GM12891 (cell line): ENCODE results near the gene RGS7.
"Not testable (repeated sequence)": the region's sequence is repeated elsewhere in the genome, so short reads cannot be mapped to it uniquely, and the experiment has no call there.

Experiments used
- DNase-seq: peaks from one replicate; pipeline ENCODE4 v3.0.0; 2011; ENCODE audit warnings: low spot score; ENCODE audit not compliant: insufficient read length
- FAIRE-seq: peaks from 2 replicates; lab custom pipeline; 2011; peaks lifted over from hg19 to GRCh38; lab: Jason Lieb, UNC
- PAX5 ChIP-seq: IDR thresholded peaks from 2 replicates; pipeline ENCODE4 v1.6.1; 2011; ENCODE audit warnings: low read length, moderate library complexity, mild to moderate bottlenecking; ENCODE audit not compliant: insufficient read depth, severe bottlenecking
- POLR2A ChIP-seq: IDR thresholded peaks from 2 replicates; pipeline ENCODE4 v1.6.1; 2011; ENCODE audit warnings: low read depth, low read length, control low read depth
- POLR2AphosphoS5 ChIP-seq: IDR thresholded peaks from 2 replicates; pipeline ENCODE4 v1.6.1; 2011; ENCODE audit warnings: low read depth, low read length, control low read depth
- POU2F2 ChIP-seq: IDR thresholded peaks from 2 replicates; pipeline ENCODE4 v1.6.1; 2011; ENCODE audit warnings: low read depth, mild to moderate bottlenecking, control low read depth, low read length, moderate library complexity
- SPI1 ChIP-seq: IDR thresholded peaks from 2 replicates; pipeline ENCODE4 v1.6.1; 2011; ENCODE audit warnings: low read depth, low read length, control low read depth
- TAF1 ChIP-seq: IDR thresholded peaks from 2 replicates; pipeline ENCODE4 v1.6.1; 2011; ENCODE audit warnings: low read depth, low read length, control low read depth

The RGS7 gene

GRCh38 chr1:241157435-241157834 is 199.6 kb downstream of the RGS7 start:
- FAIRE-seq (no peak), DNase-seq (no peak)
- TF ChIP-seq PAX5 = no peak
- no peak for TF ChIP-seq POU2F2
- TF ChIP-seq POLR2AphosphoS5 = no peak
- TF ChIP-seq POLR2A = no peak
- no peak for TF ChIP-seq SPI1
- TF ChIP-seq TAF1 = no peak

DNA sequence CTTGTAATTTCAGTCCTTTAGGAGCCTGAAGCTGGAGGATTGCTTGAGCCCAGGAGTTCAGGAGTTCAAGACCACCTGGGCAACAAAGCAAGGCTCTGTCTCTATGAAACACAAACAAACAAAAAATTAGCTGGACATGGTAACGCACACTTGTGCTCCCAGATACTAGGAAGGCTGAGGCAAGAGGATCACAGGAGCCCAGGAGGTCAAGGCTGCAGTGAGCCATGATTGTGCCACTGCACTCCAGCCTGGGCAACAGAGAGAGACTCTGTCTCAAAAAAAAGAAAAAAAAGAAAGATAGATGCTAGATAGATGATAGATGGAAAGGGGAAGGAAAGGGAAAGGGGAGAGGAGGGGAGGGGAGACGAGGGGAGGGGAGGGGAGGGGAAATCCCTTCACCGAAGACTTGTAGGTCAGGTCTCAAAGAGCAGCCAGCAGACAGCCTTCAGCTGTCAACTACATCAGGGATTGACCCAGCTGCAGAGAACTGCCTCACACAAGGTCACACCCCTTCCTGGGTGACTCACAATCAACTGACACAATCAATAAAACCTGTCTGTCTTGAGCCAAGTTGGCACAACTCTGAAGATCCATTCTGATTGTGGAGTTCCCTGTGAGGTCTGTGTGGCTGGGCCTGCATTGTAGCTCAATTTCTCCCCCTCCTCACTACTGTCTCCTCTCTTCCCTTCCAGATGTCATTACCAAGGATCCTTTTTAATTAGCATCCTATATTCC is 200.6 kb downstream of the RGS7 start:
- no peak for TF ChIP-seq PAX5
- no peak for DNase-seq
- no peak for FAIRE-seq

GRCh38 chr1:241145881-241146280 is 211.1 kb downstream of the RGS7 start:
- no peak for TF ChIP-seq PAX5
- DNase-seq = no peak
- no peak for FAIRE-seq

DNA sequence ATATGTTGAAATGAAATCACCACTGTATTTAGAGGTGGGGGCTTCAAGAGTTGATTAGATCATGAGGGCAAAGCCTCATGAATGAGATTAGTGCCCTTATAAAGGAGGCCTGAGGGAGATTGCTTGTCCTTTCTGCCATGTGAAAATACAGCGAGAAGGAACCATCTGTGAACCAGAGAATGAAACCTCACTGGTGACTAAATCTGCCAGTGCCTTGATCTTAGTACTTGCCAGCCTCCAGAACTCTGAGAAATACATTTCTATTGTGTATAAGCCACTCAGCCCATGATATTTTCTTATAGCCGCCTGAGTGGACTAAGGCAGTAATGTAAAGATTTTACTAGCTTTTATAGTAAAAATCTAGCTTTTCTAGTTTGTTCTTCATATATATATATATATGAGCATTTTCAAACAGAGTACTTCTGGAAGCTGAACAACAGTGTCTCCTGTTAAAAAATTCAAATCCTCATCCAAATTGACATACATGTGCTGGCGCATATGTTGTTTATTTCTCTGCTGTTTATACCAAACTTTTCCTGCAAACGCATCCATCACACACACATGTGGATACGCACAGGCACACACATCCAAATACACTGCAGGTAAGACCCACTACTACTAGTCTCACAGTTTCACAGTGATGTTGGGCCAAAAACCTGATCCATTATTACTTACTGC is 213.1 kb downstream of the RGS7 start:
- no peak for TF ChIP-seq POU2F2
- no peak for TF ChIP-seq TAF1
- no peak for TF ChIP-seq PAX5
- no peak for TF ChIP-seq SPI1
- TF ChIP-seq POLR2A = no peak
- TF ChIP-seq POLR2AphosphoS5 = no peak
- FAIRE-seq = no peak
- no peak for DNase-seq

DNA sequence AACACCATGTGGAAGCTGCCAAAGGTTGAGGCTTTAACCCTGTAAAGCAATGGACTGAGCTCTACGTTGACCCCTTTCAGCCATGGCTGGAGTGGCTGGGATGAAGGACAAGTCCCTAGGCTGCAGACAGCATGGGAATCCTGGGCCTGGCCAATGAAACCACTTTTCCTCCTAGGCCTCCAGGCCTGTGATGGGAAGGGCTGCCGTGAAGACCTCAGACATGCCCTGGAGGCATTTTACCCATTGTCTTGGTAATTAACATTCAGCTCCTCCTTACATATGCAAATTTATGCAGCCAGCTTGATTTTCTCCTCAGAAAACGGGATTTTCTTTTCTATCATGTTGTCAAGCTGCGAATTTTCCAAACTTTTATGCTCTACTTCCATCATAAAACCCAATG is 214.5 kb downstream of the RGS7 start:
- DNase-seq (no peak), FAIRE-seq (no peak)
- no peak for TF ChIP-seq PAX5

DNA sequence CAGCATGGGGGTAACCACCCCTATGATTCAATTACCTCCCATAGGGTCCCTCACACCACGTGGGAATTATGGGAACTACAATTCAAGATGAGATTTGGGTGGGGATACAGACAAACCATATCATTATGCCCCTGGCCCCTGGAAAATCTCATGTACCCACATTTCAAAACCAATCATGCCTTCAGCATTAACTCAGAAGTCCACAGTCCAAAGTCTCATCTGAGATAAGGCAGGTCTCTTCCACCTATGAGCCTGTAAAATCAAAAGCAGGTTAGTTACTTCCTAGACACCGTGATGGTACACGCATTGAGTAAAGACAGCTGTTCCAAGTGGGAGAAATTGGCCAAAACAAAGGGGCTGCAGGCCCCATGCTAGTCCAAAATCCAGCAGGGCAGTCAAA is 215.4 kb downstream of the RGS7 start:
- FAIRE-seq, DNase-seq: not testable (repeated sequence)

DNA sequence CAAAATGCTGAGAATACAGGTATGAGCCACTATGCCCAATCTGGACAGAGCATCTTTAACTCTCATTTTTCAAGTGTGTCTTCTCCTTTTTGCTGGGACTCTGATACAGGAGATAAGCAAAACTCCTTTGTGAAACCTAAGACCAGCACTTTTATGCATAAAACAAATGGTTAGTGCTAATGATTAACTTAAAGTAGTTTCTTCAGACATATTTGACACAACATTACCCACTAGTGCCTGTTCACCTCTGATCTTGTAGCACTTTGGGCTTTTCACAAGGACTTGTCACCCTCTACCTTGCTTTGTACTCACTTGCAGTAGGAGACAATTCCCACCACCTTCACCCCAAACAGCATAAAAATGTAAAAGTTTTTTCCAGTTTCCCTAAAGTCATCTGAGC is 216.3 kb downstream of the RGS7 start:
- TF ChIP-seq TAF1 (no peak), POLR2A (no peak)
- FAIRE-seq = no peak
- no peak for DNase-seq

DNA sequence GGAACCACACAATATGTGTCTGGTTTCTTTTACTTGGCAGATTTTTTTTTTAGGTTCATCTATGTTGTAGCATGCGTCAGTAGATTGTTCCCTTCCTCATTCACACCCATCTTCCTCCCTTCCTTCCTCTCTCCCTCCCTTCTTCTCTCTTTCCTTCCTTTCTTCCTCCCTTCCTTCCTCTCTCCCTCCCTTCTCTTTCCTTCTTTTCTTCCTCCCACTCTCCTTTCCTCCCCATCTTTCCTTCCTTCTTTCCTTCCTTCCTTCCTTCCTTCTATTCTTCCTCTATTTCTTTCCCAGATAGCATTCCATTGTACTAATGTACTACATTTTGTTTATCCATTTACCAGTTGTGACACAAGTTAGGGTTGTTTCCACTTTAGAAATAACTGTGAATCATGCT is 218.0 kb downstream of the RGS7 start:
- TF ChIP-seq POU2F2 = no peak
- no peak for TF ChIP-seq POLR2AphosphoS5
- TF ChIP-seq SPI1 = no peak
- no peak for TF ChIP-seq PAX5
- no peak for TF ChIP-seq TAF1
- TF ChIP-seq POLR2A = no peak
- no peak for FAIRE-seq
- no peak for DNase-seq

GRCh38 chr1:241138248-241138647 is 218.8 kb downstream of the RGS7 start:
- TF ChIP-seq SPI1 = no peak
- no peak for TF ChIP-seq POLR2AphosphoS5
- TF ChIP-seq TAF1 = no peak
- TF ChIP-seq POU2F2 = no peak
- no peak for TF ChIP-seq PAX5
- DNase-seq (no peak), FAIRE-seq (no peak)

DNA sequence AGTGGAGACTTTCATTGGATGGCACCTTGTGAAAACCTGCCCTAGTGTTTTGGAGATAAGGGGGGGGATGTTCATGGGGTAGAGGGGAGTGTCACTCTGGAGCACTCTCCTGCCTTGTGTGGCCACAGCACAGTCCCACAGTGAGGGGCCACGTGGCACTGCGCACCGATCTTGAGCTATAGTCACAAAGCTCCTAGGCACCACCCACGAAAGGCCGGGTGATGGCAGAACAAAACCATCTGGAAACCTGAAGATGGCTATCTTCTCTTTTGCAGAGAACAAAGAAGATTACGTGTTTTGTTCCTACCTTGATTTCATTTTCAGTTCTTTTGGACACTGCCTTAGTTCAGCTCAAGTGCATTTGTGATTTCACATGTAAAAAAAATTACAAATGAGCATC is 220.6 kb downstream of the RGS7 start:
- DNase-seq = no peak
- FAIRE-seq = no peak
- no peak for TF ChIP-seq SPI1
- TF ChIP-seq POLR2A = no peak
- no peak for TF ChIP-seq POLR2AphosphoS5
- TF ChIP-seq TAF1 = no peak
- TF ChIP-seq PAX5 = no peak
- no peak for TF ChIP-seq POU2F2

DNA sequence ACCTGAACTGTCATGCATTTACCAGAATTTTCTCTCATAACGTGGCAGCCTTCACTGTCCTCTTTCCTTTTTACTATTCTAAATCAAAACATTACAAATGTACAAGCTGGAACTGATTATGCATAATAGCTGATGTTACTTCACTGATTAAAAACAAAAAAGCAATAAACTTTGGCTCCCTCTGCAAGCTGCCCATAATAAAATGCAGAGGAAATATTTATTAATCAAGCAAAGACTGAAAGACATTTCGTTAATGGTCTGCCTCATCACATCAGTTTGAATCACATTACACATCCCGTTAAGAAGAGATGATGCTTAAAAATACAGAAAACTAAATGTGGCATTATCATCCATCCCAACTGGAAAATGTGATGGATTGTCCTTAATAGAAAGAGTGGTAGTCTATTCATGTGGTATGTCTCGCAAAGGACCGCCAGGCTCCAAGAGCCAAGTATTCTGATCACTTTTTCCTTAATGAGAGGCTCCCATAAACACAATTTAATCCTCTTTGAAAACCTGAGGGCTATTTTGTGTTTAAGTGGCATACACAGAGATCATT is 225.3 kb downstream of the RGS7 start:
- no peak for FAIRE-seq
- TF ChIP-seq PAX5 = no peak
- TF ChIP-seq POLR2A = no peak
- TF ChIP-seq POLR2AphosphoS5 = no peak
- TF ChIP-seq SPI1 = no peak
- no peak for TF ChIP-seq TAF1
- no peak for TF ChIP-seq POU2F2
- no peak for DNase-seq
